ENCODE data around the gene RBMS2.

The RBMS2 gene

DNA sequence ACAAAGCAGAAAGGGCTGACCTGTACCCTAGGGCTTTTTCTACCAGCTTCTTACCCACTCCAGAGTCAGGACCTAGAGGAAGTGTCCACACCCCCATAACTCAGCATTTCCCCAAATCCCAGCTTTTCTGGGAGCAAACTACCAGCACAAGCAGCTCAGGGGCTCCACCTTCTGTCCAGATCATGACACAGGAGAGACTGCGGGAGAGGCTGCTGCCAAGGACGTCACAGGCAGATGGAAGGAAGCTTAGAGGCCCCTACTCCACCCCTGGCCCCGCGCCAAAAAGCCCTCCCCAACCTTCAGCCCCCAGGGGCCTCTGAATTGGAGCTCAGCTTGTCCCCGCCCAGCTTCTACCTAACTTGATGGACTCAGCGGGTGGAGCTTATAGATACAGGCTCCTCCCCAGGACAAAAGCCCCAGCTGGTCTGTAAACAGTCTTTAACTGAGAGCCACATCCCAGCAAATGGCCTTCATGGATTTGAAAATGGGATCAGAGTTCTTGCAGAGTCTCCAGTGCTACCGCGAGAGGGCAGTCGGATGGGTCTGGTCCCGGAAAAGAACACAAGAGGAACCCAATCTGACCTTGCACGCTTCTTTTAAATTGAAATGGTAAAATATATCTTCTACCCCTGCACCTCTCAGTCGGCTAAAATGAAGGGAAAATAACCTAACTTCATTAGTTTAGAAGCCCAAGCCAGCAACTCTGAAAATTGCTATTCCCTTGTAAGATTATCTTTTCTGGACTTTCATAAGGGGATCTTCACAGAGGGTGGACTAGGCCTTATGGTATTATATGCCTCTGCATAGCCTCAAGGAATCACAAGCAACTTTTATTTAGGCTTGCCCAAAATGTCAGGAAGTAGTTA lies 115.3 kb downstream of the RBMS2 start (continued):
- TF ChIP-seq, protein P1, sequence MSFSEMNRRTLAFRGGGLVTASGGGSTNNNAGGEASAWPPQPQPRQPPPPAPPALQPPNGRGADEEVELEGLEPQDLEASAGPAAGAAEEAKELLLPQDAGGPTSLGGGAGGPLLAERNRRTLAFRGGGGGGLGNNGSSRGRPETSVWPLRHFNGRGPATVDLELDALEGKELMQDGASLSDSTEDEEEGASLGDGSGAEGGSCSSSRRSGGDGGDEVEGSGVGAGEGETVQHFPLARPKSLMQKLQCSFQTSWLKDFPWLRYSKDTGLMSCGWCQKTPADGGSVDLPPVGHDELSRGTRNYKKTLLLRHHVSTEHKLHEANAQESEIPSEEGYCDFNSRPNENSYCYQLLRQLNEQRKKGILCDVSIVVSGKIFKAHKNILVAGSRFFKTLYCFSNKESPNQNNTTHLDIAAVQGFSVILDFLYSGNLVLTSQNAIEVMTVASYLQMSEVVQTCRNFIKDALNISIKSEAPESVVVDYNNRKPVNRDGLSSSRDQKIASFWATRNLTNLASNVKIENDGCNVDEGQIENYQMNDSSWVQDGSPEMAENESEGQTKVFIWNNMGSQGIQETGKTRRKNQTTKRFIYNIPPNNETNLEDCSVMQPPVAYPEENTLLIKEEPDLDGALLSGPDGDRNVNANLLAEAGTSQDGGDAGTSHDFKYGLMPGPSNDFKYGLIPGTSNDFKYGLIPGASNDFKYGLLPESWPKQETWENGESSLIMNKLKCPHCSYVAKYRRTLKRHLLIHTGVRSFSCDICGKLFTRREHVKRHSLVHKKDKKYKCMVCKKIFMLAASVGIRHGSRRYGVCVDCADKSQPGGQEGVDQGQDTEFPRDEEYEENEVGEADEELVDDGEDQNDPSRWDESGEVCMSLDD (tag by site-specific recombination; IDR thresholded peaks at IDR 0.05) = peak; percentile 92
- TF ChIP-seq, protein P2, sequence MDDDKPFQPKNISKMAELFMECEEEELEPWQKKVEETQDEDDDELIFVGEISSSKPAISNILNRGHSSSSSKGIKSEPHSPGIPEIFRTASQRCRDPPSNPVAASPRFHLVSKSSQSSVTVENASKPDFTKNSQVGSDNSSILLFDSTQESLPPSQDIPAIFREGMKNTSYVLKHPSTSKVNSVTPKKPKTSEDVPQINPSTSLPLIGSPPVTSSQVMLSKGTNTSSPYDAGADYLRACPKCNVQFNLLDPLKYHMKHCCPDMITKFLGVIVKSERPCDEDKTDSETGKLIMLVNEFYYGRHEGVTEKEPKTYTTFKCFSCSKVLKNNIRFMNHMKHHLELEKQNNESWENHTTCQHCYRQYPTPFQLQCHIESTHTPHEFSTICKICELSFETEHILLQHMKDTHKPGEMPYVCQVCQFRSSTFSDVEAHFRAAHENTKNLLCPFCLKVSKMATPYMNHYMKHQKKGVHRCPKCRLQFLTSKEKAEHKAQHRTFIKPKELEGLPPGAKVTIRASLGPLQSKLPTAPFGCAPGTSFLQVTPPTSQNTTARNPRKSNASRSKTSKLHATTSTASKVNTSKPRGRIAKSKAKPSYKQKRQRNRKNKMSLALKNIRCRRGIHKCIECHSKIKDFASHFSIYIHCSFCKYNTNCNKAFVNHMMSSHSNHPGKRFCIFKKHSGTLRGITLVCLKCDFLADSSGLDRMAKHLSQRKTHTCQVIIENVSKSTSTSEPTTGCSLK (tag by site-specific recombination; IDR thresholded peaks at IDR 0.05) = no peak
- peak; percentile 97 for TF ChIP-seq ZNF561 (tag by site-specific recombination; IDR thresholded peaks at IDR 0.05; ENCODE audit: borderline replicate concordance)
- 0 out of 2 replicates have a peak, but pooled peaks have one; percentile 11 for TF ChIP-seq GLI4 (tag by site-specific recombination; IDR thresholded peaks at IDR 0.05)
- TF ChIP-seq ZFP69B (tag by site-specific recombination; IDR thresholded peaks at IDR 0.05) = peak; percentile 57; the same call in 1 of the 2 replicates
- no peak for TF ChIP-seq ZNF23 (tag by site-specific recombination; IDR thresholded peaks at IDR 0.05; ENCODE audit: borderline replicate concordance)
- peak; percentile 77; the same call in 1 of the 2 replicates for TF ChIP-seq ZXDB (tag by site-specific recombination; IDR thresholded peaks at IDR 0.05)
- TF ChIP-seq ZBTB8A (tag by site-specific recombination; IDR thresholded peaks at IDR 0.05) = peak; percentile 73
- TF ChIP-seq, protein P3, sequence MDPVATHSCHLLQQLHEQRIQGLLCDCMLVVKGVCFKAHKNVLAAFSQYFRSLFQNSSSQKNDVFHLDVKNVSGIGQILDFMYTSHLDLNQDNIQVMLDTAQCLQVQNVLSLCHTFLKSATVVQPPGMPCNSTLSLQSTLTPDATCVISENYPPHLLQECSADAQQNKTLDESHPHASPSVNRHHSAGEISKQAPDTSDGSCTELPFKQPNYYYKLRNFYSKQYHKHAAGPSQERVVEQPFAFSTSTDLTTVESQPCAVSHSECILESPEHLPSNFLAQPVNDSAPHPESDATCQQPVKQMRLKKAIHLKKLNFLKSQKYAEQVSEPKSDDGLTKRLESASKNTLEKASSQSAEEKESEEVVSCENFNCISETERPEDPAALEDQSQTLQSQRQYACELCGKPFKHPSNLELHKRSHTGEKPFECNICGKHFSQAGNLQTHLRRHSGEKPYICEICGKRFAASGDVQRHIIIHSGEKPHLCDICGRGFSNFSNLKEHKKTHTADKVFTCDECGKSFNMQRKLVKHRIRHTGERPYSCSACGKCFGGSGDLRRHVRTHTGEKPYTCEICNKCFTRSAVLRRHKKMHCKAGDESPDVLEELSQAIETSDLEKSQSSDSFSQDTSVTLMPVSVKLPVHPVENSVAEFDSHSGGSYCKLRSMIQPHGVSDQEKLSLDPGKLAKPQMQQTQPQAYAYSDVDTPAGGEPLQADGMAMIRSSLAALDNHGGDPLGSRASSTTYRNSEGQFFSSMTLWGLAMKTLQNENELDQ (tag by site-specific recombination; IDR thresholded peaks at IDR 0.05; ENCODE audit: low read depth) = no peak
- TF ChIP-seq, protein P4, sequence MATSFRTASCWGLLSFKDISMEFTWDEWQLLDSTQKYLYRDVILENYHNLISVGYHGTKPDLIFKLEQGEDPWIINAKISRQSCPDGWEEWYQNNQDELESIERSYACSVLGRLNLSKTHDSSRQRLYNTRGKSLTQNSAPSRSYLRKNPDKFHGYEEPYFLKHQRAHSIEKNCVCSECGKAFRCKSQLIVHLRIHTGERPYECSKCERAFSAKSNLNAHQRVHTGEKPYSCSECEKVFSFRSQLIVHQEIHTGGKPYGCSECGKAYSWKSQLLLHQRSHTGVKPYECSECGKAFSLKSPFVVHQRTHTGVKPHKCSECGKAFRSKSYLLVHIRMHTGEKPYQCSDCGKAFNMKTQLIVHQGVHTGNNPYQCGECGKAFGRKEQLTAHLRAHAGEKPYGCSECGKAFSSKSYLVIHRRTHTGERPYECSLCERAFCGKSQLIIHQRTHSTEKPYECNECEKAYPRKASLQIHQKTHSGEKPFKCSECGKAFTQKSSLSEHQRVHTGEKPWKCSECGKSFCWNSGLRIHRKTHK (tag by site-specific recombination; IDR thresholded peaks at IDR 0.05) = no peak
- no peak; the same call in 1 of the 2 replicates for TF ChIP-seq ZNF24 (tag by site-specific recombination; IDR thresholded peaks at IDR 0.05)
- TF ChIP-seq, protein P5, sequence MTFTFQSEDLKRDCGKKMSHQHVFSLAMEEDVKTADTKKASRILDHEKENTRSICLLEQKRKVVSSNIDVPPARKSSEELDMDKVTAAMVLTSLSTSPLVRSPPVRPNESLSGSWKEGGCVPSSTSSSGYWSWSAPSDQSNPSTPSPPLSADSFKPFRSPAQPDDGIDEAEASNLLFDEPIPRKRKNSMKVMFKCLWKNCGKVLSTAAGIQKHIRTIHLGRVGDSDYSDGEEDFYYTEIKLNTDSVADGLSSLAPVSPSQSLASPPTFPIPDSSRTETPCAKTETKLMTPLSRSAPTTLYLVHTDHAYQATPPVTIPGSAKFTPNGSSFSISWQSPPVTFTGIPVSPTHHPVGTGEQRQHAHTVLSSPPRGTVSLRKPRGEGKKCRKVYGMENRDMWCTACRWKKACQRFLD (tag by site-specific recombination; IDR thresholded peaks at IDR 0.05) = no peak
- TF ChIP-seq BCL11B (tag by site-specific recombination; IDR thresholded peaks at IDR 0.05; ENCODE audit: low read depth) = peak; percentile 58; the same call in 1 of the 2 replicates
- peak; percentile 93 for TF ChIP-seq ZNF184 (tag by site-specific recombination; IDR thresholded peaks at IDR 0.05)
- peak; percentile 55; the same call in 1 of the 2 replicates for TF ChIP-seq ZNF501 (tag by site-specific recombination; IDR thresholded peaks at IDR 0.05)
- no peak for TF ChIP-seq ZNF585B (tag by site-specific recombination; IDR thresholded peaks at IDR 0.05)
- TF ChIP-seq, protein P6, sequence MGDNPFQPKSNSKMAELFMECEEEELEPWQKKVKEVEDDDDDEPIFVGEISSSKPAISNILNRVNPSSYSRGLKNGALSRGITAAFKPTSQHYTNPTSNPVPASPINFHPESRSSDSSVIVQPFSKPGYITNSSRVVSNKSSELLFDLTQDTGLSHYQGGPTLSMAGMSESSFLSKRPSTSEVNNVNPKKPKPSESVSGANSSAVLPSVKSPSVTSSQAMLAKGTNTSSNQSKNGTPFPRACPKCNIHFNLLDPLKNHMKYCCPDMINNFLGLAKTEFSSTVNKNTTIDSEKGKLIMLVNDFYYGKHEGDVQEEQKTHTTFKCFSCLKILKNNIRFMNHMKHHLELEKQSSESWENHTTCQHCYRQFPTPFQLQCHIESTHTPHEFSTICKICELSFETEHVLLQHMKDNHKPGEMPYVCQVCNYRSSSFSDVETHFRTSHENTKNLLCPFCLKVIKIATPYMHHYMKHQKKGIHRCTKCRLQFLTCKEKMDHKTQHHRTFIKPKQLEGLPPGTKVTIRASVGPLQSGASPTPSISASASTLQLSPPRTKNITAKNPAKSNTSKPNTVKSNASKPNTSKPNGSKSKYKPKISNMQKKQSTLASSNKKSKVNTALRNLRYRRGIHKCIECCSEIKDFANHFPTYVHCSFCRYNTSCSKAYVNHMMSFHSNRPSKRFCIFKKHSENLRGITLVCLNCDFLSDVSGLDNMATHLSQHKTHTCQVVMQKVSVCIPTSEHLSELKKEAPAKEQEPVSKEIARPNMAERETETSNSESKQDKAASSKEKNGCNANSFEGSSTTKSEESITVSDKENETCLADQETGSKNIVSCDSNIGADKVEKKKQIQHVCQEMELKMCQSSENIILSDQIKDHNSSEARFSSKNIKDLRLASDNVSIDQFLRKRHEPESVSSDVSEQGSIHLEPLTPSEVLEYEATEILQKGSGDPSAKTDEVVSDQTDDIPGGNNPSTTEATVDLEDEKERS (tag by site-specific recombination; IDR thresholded peaks at IDR 0.05) = no peak
- TF ChIP-seq, protein P7, sequence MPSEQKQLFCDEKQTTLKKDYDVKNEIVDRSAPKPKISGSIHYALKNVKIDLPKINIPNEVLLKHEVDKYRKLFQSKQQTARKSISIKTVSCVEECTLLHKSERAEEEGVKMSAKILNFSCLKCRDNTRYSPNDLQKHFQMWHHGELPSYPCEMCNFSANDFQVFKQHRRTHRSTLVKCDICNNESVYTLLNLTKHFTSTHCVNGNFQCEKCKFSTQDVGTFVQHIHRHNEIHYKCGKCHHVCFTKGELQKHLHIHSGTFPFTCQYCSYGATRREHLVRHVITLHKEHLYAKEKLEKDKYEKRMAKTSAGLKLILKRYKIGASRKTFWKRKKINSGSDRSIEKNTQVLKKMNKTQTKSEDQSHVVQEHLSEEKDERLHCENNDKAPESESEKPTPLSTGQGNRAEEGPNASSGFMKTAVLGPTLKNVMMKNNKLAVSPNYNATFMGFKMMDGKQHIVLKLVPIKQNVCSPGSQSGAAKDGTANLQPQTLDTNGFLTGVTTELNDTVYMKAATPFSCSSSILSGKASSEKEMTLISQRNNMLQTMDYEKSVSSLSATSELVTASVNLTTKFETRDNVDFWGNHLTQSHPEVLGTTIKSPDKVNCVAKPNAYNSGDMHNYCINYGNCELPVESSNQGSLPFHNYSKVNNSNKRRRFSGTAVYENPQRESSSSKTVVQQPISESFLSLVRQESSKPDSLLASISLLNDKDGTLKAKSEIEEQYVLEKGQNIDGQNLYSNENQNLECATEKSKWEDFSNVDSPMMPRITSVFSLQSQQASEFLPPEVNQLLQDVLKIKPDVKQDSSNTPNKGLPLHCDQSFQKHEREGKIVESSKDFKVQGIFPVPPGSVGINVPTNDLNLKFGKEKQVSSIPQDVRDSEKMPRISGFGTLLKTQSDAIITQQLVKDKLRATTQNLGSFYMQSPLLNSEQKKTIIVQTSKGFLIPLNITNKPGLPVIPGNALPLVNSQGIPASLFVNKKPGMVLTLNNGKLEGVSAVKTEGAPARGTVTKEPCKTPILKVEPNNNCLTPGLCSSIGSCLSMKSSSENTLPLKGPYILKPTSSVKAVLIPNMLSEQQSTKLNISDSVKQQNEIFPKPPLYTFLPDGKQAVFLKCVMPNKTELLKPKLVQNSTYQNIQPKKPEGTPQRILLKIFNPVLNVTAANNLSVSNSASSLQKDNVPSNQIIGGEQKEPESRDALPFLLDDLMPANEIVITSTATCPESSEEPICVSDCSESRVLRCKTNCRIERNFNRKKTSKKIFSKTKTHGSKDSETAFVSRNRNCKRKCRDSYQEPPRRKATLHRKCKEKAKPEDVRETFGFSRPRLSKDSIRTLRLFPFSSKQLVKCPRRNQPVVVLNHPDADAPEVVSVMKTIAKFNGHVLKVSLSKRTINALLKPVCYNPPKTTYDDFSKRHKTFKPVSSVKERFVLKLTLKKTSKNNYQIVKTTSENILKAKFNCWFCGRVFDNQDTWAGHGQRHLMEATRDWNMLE (tag by site-specific recombination; conservative IDR thresholded peaks at IDR 0.05; ENCODE audit: low read depth) = peak; percentile 29; the same call in 1 of the 2 replicates
- no peak for TF ChIP-seq ZNF510 (tag by site-specific recombination; IDR thresholded peaks at IDR 0.05; ENCODE audit: insufficient replicate concordance)

Data from HEK293 (cell line).